Smooth muscle cell of bladder (primary cell): ENCODE data around the gene C1QL2. TPM values are rescaled to one million over a fixed set of nuclear protein-coding genes. Genes with fewer than 3 reads are reported as not detected.

Source experiments
- total RNA-seq: library from RNA; depleted of rRNA; stranded (reverse); fragments of >200 nt; gene quantifications from 2 replicates; pipeline ENCODE4 v1.2.3, GENCODE V29; 2014

Gene C1QL2
- total RNA-seq = not detected in 2 replicates

GRCh38 chr2:119158563-119159347 lies at the start of gene C1QL2:
TSS of gene C1QL2 (minus strand) at chr2:119158751. CDS start at chr2:119158269, 482 bp downstream.

Other genes starting within 250 kb of the C1QL2 start
- not detected in 2 replicates for gene MARCO, start 216.6 kb downstream of the C1QL2 start, total RNA-seq
- 16.8 and 18.2 TPM in 2 replicates for gene STEAP3, start 65.1 kb upstream of the C1QL2 start, total RNA-seq
- 12.2 and 14.6 TPM in 2 replicates for gene C2orf76, start 208.1 kb upstream of the C1QL2 start, total RNA-seq
- gene DBI, start 208.2 kb upstream of the C1QL2 start, total RNA-seq = 107 and 150 TPM in 2 replicates